Measurements from ENCODE around the gene KYAT1.

The KYAT1 gene

GRCh38 chr9:128912270-128912853 lies 30.6 kb upstream of the KYAT1 start:
- intact Hi-C loops (cut with DNase I) = no loop called here
- peak in 33 of 42 donors; percentile 30 to 86 (median 60) for DNase-seq

- DNase-seq = peak in 5 of 42 donors; percentile 20 to 61 (median 43)
- intact Hi-C loops (cut with DNase I) = no loop called here
Measured at GRCh38 chr9:128911529-128912035, 29.8 kb upstream of the KYAT1 start.

- intact Hi-C loops (cut with DNase I) = no loop called here
- no peak for DNase-seq
Measured at GRCh38 chr9:128910906-128911305, 29.2 kb upstream of the KYAT1 start.

GRCh38 chr9:128909859-128910258 lies 28.1 kb upstream of the KYAT1 start:
- intact Hi-C loops (cut with DNase I) = no loop called here

GRCh38 chr9:128908372-128908771 lies 26.6 kb upstream of the KYAT1 start:
- no peak for DNase-seq
- intact Hi-C loops (cut with DNase I) = no loop called here

More at GRCh38 chr9:128909859-128910258, 28.1 kb upstream of the KYAT1 start:
- DNase-seq = no peak

GRCh38 chr9:128906741-128907140 lies 25.0 kb upstream of the KYAT1 start:
- no peak for DNase-seq

GRCh38 chr9:128905964-128906363 lies 24.2 kb upstream of the KYAT1 start:
- DNase-seq = no peak
- intact Hi-C loops (cut with DNase I) = no loop called here

More at GRCh38 chr9:128906741-128907140, 25.0 kb upstream of the KYAT1 start:
- intact Hi-C loops (cut with DNase I) = no loop called here

GRCh38 chr9:128903871-128904620 lies 22.3 kb upstream of the KYAT1 start:
- intact Hi-C loops (cut with DNase I) = no loop called here
- no peak for DNase-seq

- intact Hi-C loops (cut with DNase I) = no loop called here
- DNase-seq = no peak
Measured at GRCh38 chr9:128903079-128903461, 21.3 kb upstream of the KYAT1 start.

GRCh38 chr9:128902351-128903078 lies 20.8 kb upstream of the KYAT1 start:
- intact Hi-C loops (cut with DNase I) = no loop called here
- peak in 37 of 42 donors; percentile 30 to 86 (median 62) for DNase-seq

GRCh38 chr9:128901822-128902221 lies 20.1 kb upstream of the KYAT1 start:
- intact Hi-C loops (cut with DNase I) = no loop called here
- no peak for DNase-seq

- intact Hi-C loops (cut with DNase I) = no loop called here
Measured at GRCh38 chr9:128901379-128901778, 19.6 kb upstream of the KYAT1 start.

GRCh38 chr9:128899566-128900322 lies 18.0 kb upstream of the KYAT1 start:
- intact Hi-C loops (cut with DNase I) = no loop called here
- DNase-seq = no peak

More at GRCh38 chr9:128901379-128901778, 19.6 kb upstream of the KYAT1 start:
- no peak for DNase-seq

- DNase-seq = peak in 28 of 42 donors; percentile 33 to 79 (median 53)
Measured at GRCh38 chr9:128898845-128899565, 17.3 kb upstream of the KYAT1 start.

GRCh38 chr9:128898382-128898781 lies 16.6 kb upstream of the KYAT1 start:
- DNase-seq = no peak
- intact Hi-C loops (cut with DNase I) = no loop called here

More at GRCh38 chr9:128898845-128899565, 17.3 kb upstream of the KYAT1 start:
- intact Hi-C loops (cut with DNase I) = no loop called here

- intact Hi-C loops (cut with DNase I) = no loop called here
- DNase-seq = peak in 30 of 42 donors; percentile 30 to 81 (median 60)
Measured at GRCh38 chr9:128895556-128895955, 13.8 kb upstream of the KYAT1 start.

GRCh38 chr9:128894764-128895163 lies 13.0 kb upstream of the KYAT1 start:
- intact Hi-C loops (cut with DNase I) = no loop called here
- no peak for DNase-seq

- intact Hi-C loops (cut with DNase I) = no loop called here
- no peak for DNase-seq
Measured at GRCh38 chr9:128893354-128893753, 11.6 kb upstream of the KYAT1 start.

Measured in head of caudate nucleus (tissue), 42 donors.